Mesenchymal stem cell (in vitro differentiated cells and primary cell): ENCODE results near the gene DENND2D.

ENCODE experiments used
- DNase-seq: peaks from one replicate; pipeline ENCODE4 v3.0.0-alpha.2; 2013
- H2AFZ ChIP-seq: one replicate; pipeline ENCODE4 v1.6.1; 2013; ENCODE audit warnings: low read depth, mild to moderate bottlenecking, control low read depth, inconsistent platforms, low read length, moderate library complexity
- H2AK5ac ChIP-seq: 2 replicates; pipeline ENCODE4 v1.6.1; 2013; ENCODE audit warnings: low read length, moderate library complexity, mild to moderate bottlenecking, inconsistent platforms; ENCODE audit not compliant: severe bottlenecking
- H2BK120ac ChIP-seq: one replicate; pipeline ENCODE4 v1.6.1; 2013; ENCODE audit warnings: low read depth, mild to moderate bottlenecking, inconsistent platforms, low read length, moderate library complexity
- H2BK12ac ChIP-seq, 2 experiments: one replicate each; pipeline ENCODE4 v1.6.1; 2013; ENCODE audit warnings: inconsistent platforms in 2 of 2, low read length in 2 of 2, mild to moderate bottlenecking in 2 of 2, moderate library complexity in 2 of 2, control low read depth in 1 of 2
- H2BK15ac ChIP-seq: one replicate; pipeline ENCODE4 v1.6.1; 2013; ENCODE audit warnings: mild to moderate bottlenecking, low read depth, inconsistent platforms; ENCODE audit not compliant: poor library complexity, severe bottlenecking
- H2BK5ac ChIP-seq: 2 replicates; pipeline ENCODE4 v1.6.1; 2013; ENCODE audit warnings: low read depth, mild to moderate bottlenecking, low read length, control low read depth, inconsistent platforms; ENCODE audit not compliant: poor library complexity, severe bottlenecking
- H3K14ac ChIP-seq, 2 experiments: one replicate each; pipeline ENCODE4 v1.6.1; 2013; ENCODE audit warnings: inconsistent platforms in 2 of 2, low read length in 2 of 2, control low read depth in 1 of 2, mild to moderate bottlenecking in 1 of 2, moderate library complexity in 1 of 2
- H3K18ac ChIP-seq, 2 experiments: one replicate each; pipeline ENCODE4 v1.6.1; 2013; ENCODE audit warnings: inconsistent platforms in 2 of 2, low read length in 2 of 2, control low read depth in 1 of 2, low read depth in 1 of 2, mild to moderate bottlenecking in 1 of 2
- H3K23ac ChIP-seq, 2 experiments: one replicate each; pipeline ENCODE4 v1.6.1; 2013; ENCODE audit warnings: inconsistent platforms in 2 of 2, low read length in 2 of 2, mild to moderate bottlenecking in 2 of 2, moderate library complexity in 2 of 2, control low read depth in 1 of 2
- H3K27ac ChIP-seq: 2 replicates; pipeline ENCODE4 v1.5.1; 2013; ENCODE audit warnings: mild to moderate bottlenecking, moderate library complexity, low read length, control low read depth, inconsistent platforms; ENCODE audit not compliant: poor library complexity, severe bottlenecking
- H3K27me3 ChIP-seq, 2 experiments: 2 replicates each; pipeline versions ENCODE4 v1.6.1 to v1.7.0; 2013; ENCODE audit warnings: low read length in 2 of 2, mild to moderate bottlenecking in 2 of 2, moderate library complexity in 2 of 2, control low read depth in 1 of 2, inconsistent platforms in 1 of 2; ENCODE audit not compliant: control insufficient read depth in 1 of 2, insufficient read depth in 1 of 2
- H3K36me3 ChIP-seq, 2 experiments: 2 replicates each; pipeline versions ENCODE4 v1.6.1 to v1.7.0; 2013; ENCODE audit warnings: low read length in 2 of 2, control low read depth in 1 of 2, inconsistent platforms in 1 of 2, low read depth in 1 of 2, mild to moderate bottlenecking in 1 of 2; ENCODE audit not compliant: insufficient read depth in 2 of 2, control insufficient read depth in 1 of 2
- H3K4ac ChIP-seq, 2 experiments: one replicate each; pipeline ENCODE4 v1.6.1; 2013; ENCODE audit warnings: inconsistent platforms in 2 of 2, low read length in 2 of 2, mild to moderate bottlenecking in 2 of 2, moderate library complexity in 2 of 2, control low read depth in 1 of 2, low read depth in 1 of 2
- H3K4me1 ChIP-seq: 2 replicates; pipeline ENCODE4 v1.6.1; 2013; ENCODE audit warnings: low read depth, low read length, control low read depth; ENCODE audit not compliant: control insufficient read depth, insufficient read depth
- H3K4me2 ChIP-seq: 2 replicates; pipeline ENCODE4 v1.6.1; 2013; ENCODE audit warnings: low read length, mild to moderate bottlenecking, inconsistent platforms; ENCODE audit not compliant: poor library complexity, severe bottlenecking
- H3K4me3 ChIP-seq, 2 experiments: 2 replicates each; pipeline versions ENCODE4 v1.5.1 to v1.7.0; 2013; ENCODE audit warnings: low read length in 2 of 2, mild to moderate bottlenecking in 2 of 2, control low read depth in 1 of 2, low read depth in 1 of 2; ENCODE audit not compliant: insufficient read depth in 1 of 2
- H3K79me1 ChIP-seq: replicated peaks from 2 replicates; pipeline ENCODE4 v1.6.1; 2013; ENCODE audit warnings: mild to moderate bottlenecking, control low read depth, low read length, inconsistent platforms; ENCODE audit not compliant: poor library complexity, severe bottlenecking
- H3K9ac ChIP-seq: 2 replicates; pipeline ENCODE4 v1.7.0; 2013; ENCODE audit warnings: mild to moderate bottlenecking, low read length, moderate library complexity
- H3K9me3 ChIP-seq: 2 replicates; pipeline ENCODE4 v1.7.0; 2013; ENCODE audit warnings: mild to moderate bottlenecking, low read length; ENCODE audit not compliant: control insufficient read depth
- H4K8ac ChIP-seq: one replicate; pipeline ENCODE4 v1.6.1; 2013; ENCODE audit warnings: inconsistent platforms, mild to moderate bottlenecking, low read length, moderate library complexity
- H4K91ac ChIP-seq: one replicate; pipeline ENCODE4 v1.6.1; 2013; ENCODE audit warnings: mild to moderate bottlenecking, low read length, inconsistent platforms
- WGBS: methylation state at CpG from one replicate; pipeline ENCODE4 v1.1.7; 2013; ENCODE audit warnings: mixed read lengths; 5-methylcytosine and 5-hydroxymethylcytosine counted together

DENND2D gene

GRCh38 chr1:111198836-111199235 is 1.6 kb downstream of the DENND2D start:
- H3K79me1 ChIP-seq, result no peaks in the 10 kb centered on the region
- H3K27ac ChIP-seq, result no peak overlapping the region
- no peak overlapping the region for H3K4ac ChIP-seq
- H3K4me2 ChIP-seq, result no peak overlapping the region
- H2BK120ac ChIP-seq, result no peak overlapping the region
- no peak overlapping the region for H3K9ac ChIP-seq
- H3K9me3 ChIP-seq, result no peaks in the 10 kb centered on the region
- no peak overlapping the region for H3K14ac ChIP-seq
- H2AFZ ChIP-seq, result no peak overlapping the region
- 88% methylated on average over 4 of the region's 5 CpGs for WGBS
- no peak overlapping the region for H4K91ac ChIP-seq
- no peak overlapping the region for H2BK15ac ChIP-seq
- H3K36me3 ChIP-seq, result peaks cover 6 to 12% of the 10 kb centered on the region in 2 experiments
- no peak overlapping the region for H2BK12ac ChIP-seq
- H3K23ac ChIP-seq, result no peak overlapping the region
- no peak for DNase-seq
- no peak overlapping the region for H4K8ac ChIP-seq
- no peak overlapping the region for H3K18ac ChIP-seq
- no peak overlapping the region for H2AK5ac ChIP-seq
- H3K27me3 ChIP-seq, result peaks cover 0 to 8% of the 10 kb centered on the region in 2 experiments
- no peak overlapping the region for H3K4me3 ChIP-seq
- peaks cover 13% of the 10 kb centered on the region for H3K4me1 ChIP-seq
- H2BK5ac ChIP-seq, result no peak overlapping the region

GRCh38 chr1:111197598-111198284 is 2.7 kb downstream of the DENND2D start:
- H2AK5ac ChIP-seq, result no peak overlapping the region
- no peak overlapping the region for H4K8ac ChIP-seq
- H3K4me3 ChIP-seq, result no peak overlapping the region
- no peak overlapping the region for H2BK120ac ChIP-seq
- no peaks in the 10 kb centered on the region for H3K79me1 ChIP-seq
- H2AFZ ChIP-seq, result no peak overlapping the region
- WGBS, result 40% methylated on average over 5 of the region's 6 CpGs
- H3K4ac ChIP-seq, result no peak overlapping the region
- no peak overlapping the region for H3K9ac ChIP-seq
- H3K14ac ChIP-seq, result no peak overlapping the region
- peaks cover 8% of the 10 kb centered on the region for H3K4me1 ChIP-seq
- H3K27me3 ChIP-seq, result peaks cover 0 to 8% of the 10 kb centered on the region in 2 experiments
- DNase-seq, result peak; percentile 33
- H2BK12ac ChIP-seq, result no peak overlapping the region
- H2BK5ac ChIP-seq, result no peak overlapping the region
- no peak overlapping the region for H3K27ac ChIP-seq
- no peak overlapping the region for H4K91ac ChIP-seq
- H3K9me3 ChIP-seq, result no peaks in the 10 kb centered on the region
- no peak overlapping the region for H3K23ac ChIP-seq
- H2BK15ac ChIP-seq, result no peak overlapping the region
- peaks cover 6 to 12% of the 10 kb centered on the region in 2 experiments for H3K36me3 ChIP-seq
- no peak overlapping the region for H3K4me2 ChIP-seq
- H3K18ac ChIP-seq, result no peak overlapping the region

- no peak overlapping the region for H3K9ac ChIP-seq
- H3K4me2 ChIP-seq, result no peak overlapping the region
- H3K18ac ChIP-seq, result no peak overlapping the region
- no peak overlapping the region for H2BK5ac ChIP-seq
- H3K23ac ChIP-seq, result no peak overlapping the region
- H2BK15ac ChIP-seq, result no peak overlapping the region
- no peak overlapping the region for H2BK12ac ChIP-seq
- H3K27ac ChIP-seq, result no peak overlapping the region
- H4K91ac ChIP-seq, result no peak overlapping the region
- peak overlapping the region; percentile 29 for H4K8ac ChIP-seq
- H3K36me3 ChIP-seq, result peaks cover 6 to 12% of the 10 kb centered on the region in 2 experiments
- no peak overlapping the region for H3K4ac ChIP-seq
- DNase-seq, result no peak
- no peaks in the 10 kb centered on the region for H3K9me3 ChIP-seq
- WGBS, result 88% methylated on average over 2 of the region's 2 CpGs
- H3K27me3 ChIP-seq, result peaks cover 0 to 8% of the 10 kb centered on the region in 2 experiments
- no peak overlapping the region for H3K14ac ChIP-seq
- H2AK5ac ChIP-seq, result no peak overlapping the region
- H3K4me1 ChIP-seq, result peaks cover 13% of the 10 kb centered on the region
- no peak overlapping the region for H2BK120ac ChIP-seq
- no peak overlapping the region for H3K4me3 ChIP-seq
- no peaks in the 10 kb centered on the region for H3K79me1 ChIP-seq
- H2AFZ ChIP-seq, result no peak overlapping the region
Observed at GRCh38 chr1:111196213-111196612, 4.2 kb downstream of the DENND2D start.

GRCh38 chr1:111195002-111195684 is 5.3 kb downstream of the DENND2D start:
- Histone ChIP-seq H3K27ac (no peak overlapping the region), H2BK15ac (no peak overlapping the region), H2BK120ac (no peak overlapping the region), H3K4me2 (no peak overlapping the region), H2AFZ (no peak overlapping the region), H3K18ac (no peak overlapping the region), H3K9me3 (no peaks in the 10 kb centered on the region), H3K79me1 (no peaks in the 10 kb centered on the region), H3K4me3 (no peak overlapping the region), H4K91ac (no peak overlapping the region), H3K9ac (no peak overlapping the region), H2BK5ac (no peak overlapping the region), H3K27me3 (peaks cover 0 to 8% of the 10 kb centered on the region in 2 experiments), H3K36me3 (peaks cover 3 to 12% of the 10 kb centered on the region in 2 experiments), H4K8ac (no peak overlapping the region), H2BK12ac (no peak overlapping the region), H2AK5ac (no peak overlapping the region), H3K4ac (no peak overlapping the region), H3K14ac (no peak overlapping the region), H3K23ac (no peak overlapping the region), H3K4me1 (peaks cover 12% of the 10 kb centered on the region)
- DNase-seq, result no peak
- whole genome bisulfite sequencing, result 69% methylated on average over 2 of the region's 4 CpGs
